KOPT-K1 (cell line): ENCODE measurements around the gene TTC34.

Experiments
- H3K27ac ChIP-seq: fragments of 200-600 bp; sonication (generic); 2 replicates; pipeline ENCODE4 v1.5.1; 2016; ENCODE audit warnings: antibody characterized with exemption, mild to moderate bottlenecking, low read depth, low read length; ENCODE audit not compliant: poor library complexity, severe bottlenecking
- H3K36me3 ChIP-seq: fragments of 200-600 bp; sonication (generic); 2 replicates; pipeline ENCODE4 v1.5.1; 2017; ENCODE audit warnings: antibody characterized with exemption, mild to moderate bottlenecking, low read length, moderate library complexity; ENCODE audit not compliant: insufficient read depth
- H3K9me3 ChIP-seq: fragments of 200-600 bp; sonication (generic); 2 replicates; pipeline ENCODE4 v1.5.1; 2017; ENCODE audit warnings: antibody characterized with exemption, low read length, mild to moderate bottlenecking; ENCODE audit not compliant: insufficient read depth, poor library complexity, severe bottlenecking

TTC34 gene

DNA sequence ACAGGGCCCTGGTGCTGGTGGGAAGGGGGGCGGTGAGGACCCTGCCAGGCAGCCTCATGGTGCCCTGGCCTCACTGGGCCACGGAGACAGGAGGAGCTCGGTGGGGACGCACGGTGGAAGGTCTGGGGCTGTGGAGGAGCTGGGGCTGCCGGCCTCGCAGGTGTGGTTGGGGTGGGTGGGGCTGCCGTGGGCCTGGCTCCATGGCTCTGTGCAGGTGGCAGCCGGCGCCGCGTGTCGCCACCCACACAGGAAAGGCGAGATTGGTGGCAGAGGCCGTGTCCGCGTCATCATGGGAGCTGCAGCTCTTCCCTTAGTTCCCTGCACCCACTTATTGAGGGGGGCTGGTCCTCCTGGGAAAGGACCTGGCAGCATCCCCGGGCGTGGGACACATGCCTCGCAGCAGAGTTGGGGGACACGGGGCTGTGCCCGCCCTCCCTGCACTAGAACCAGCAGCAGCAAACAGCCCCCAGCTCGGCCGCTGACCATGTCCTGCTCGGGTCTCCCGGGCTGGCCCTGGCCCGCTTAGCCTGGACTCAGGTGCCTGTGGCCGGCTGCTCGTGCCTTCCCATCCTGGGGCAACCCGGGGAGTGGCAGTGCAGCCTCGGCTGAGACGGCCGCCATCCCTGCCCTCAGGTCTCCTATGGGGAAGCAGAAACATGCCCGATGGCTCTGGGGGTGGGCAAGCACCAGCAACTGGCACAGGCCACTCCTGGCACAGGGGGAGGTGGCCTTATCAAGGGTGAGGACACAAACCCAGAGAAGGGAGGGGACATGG, 7.5 kb upstream of the TTC34 start:
- no peak overlapping the region for H3K27ac ChIP-seq
- no peaks in the 10 kb centered on the region for H3K9me3 ChIP-seq
- no peaks in the 10 kb centered on the region for H3K36me3 ChIP-seq

- Histone ChIP-seq H3K36me3 (no peaks in the 10 kb centered on the region), H3K27ac (no peak overlapping the region), H3K9me3 (no peaks in the 10 kb centered on the region)
Measured at GRCh38 chr1:2808386-2808705, 6.9 kb upstream of the TTC34 start.

DNA sequence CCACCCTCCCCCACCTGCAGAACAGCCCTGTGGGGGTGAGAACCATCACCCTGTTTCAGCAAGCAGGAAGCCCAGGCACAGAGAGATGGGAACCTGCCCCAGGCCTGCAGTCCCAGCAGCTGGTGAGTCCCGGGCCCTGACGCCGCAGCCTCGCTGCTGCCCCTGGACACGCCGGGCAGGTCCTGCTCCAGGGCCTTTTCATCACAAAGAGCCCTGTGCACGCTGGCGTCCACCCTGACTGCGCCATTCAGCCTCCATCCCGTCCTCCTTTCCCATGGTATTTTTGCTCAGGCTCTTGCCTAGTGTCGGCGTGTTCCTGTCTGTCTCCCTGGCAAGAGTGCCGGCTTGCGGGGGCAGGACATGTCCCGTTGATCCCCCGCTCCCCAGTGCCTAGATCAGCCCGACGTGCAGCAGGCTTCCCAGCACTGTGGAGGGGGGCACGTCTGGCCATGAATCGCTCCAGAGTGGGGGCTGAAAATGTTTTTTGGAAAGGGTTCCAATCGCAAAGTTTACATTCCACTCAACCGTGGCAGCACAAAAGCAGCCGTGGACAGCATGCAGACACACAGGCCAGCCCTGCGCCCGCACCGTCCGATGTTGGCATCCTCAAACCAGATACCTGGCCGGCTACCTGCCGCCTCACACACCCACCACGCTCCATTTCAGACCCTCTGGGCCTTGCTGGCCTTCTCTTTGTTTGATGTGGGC, 6.3 kb upstream of the TTC34 start:
- H3K9me3 ChIP-seq: no peaks in the 10 kb centered on the region
- no peaks in the 10 kb centered on the region for H3K36me3 ChIP-seq
- no peak overlapping the region for H3K27ac ChIP-seq

GRCh38 chr1:2807036-2807435, 5.5 kb upstream of the TTC34 start:
- Histone ChIP-seq H3K27ac (no peak overlapping the region), H3K9me3 (no peaks in the 10 kb centered on the region), H3K36me3 (no peaks in the 10 kb centered on the region)

DNA sequence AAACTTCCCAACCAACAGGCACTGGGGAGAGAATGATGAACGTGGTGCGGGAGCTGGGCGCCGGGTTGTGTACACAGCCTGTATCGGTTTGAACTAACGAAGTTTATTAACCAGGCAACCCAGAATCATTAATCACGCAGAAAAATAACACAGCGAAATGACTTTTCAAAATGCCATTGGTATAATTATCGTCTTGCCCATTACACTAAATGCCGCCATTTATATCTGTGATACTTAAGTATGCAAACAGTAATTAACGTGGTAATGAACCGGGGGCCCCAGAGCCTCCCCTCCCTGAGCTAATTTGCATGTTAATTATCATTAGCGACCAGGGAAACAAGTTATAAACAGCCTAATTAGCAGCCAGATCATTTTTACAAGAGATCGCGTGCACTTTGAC, 5.1 kb upstream of the TTC34 start:
- H3K9me3 ChIP-seq: no peaks in the 10 kb centered on the region
- H3K27ac ChIP-seq: no peak overlapping the region
- no peaks in the 10 kb centered on the region for H3K36me3 ChIP-seq

DNA sequence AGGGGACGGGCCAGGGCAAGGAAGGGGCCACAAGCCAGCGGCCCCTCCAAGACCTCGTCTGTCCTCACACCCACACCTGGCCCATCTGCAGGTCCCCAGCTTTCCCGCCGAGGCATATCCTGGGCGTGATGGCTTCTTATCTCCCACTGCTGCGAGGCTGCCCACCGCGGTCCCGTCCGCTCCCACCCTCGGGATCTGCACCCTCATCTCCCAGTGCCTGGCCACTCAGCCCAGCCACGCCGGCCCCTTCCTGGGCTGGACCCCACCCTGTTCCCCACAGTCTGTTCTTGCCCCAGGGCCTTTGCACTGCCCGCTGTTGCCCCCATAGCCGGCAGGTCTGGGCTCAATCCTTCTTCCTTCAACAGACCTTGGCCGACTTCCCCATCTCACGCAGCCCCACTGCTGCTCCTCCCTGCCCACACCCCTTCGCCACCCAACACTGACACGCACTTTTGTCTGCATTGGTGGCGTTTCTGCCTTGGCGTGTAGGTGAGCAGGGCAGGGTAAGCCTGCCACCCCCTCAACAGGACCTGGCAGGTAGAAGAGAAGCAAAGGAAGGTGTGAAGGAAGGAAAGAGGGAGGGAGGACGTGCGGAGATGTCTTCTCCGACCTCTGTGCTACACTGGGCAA, 4.4 kb upstream of the TTC34 start:
- no peaks in the 10 kb centered on the region for H3K36me3 ChIP-seq
- H3K9me3 ChIP-seq: no peaks in the 10 kb centered on the region
- H3K27ac ChIP-seq: no peak overlapping the region

DNA sequence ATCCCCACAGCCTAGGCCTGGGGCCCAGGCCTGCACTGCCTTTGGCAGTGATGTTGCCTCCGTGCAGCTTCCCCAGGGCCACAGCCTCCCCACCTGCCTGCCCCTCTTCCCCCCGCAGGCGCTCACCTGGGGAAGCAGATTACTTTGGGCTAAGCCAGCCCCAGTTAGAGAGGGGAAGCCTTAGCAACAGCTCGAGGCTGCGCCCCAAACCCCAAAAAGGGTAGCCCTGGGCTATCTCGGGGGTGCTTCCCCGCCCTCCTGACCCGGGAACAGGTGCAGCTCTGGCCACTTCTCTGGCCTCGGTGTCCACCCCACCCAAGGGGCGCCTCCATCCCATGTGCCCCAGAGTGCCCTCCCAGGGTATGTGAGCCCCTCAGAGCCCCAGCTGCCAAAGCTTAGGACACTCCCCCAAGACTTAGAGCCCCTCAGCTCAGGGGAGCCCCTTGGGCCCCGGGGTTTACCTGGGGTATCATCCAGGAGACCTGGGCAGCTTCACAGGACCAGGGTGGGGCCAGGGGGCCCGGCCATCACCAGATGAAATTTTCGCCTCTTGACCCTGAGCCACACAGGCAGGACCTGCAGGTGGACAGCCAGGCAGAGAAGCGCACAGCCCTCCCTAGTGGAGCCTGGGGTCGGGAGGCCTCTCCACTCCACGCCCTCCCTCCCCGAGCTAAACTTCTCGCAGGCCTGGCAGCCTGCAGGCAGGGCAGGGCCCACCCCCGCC, 3.3 kb upstream of the TTC34 start:
- Histone ChIP-seq H3K9me3 (no peaks in the 10 kb centered on the region), H3K36me3 (no peaks in the 10 kb centered on the region), H3K27ac (no peak overlapping the region)

GRCh38 chr1:2803931-2804627, 2.6 kb upstream of the TTC34 start:
- no peak overlapping the region for H3K27ac ChIP-seq
- H3K9me3 ChIP-seq: no peaks in the 10 kb centered on the region
- no peaks in the 10 kb centered on the region for H3K36me3 ChIP-seq

- Histone ChIP-seq H3K9me3 (no peaks in the 10 kb centered on the region), H3K36me3 (no peaks in the 10 kb centered on the region), H3K27ac (no peak overlapping the region)
Measured at GRCh38 chr1:2803086-2803930, 1.8 kb upstream of the TTC34 start.

DNA sequence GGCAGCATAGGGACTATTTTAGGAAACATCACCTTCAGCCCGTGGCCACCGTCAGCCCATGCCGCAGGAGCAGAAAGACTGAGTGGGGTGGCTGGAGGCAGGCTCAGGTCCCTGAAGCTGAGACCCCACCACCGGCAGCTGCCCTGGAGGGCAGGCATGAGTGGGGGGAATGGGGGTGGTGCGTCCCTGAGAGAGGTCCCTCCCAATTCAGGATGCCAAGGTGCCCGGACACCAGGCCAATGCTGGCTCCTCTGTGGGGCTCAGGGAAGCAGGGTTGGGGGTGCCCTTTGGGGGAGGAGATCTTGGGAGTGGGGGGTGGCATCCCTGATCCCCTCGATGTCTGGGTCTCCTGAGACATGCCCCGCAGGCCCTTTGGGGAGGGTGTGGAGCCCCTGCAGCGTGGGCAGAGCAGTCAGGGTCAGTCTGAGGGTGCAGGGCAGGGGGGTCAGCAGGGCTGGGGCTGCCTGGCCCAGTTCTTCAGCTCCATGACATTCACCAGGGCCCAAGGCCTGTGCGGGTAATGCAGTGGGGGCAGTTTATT, 998 bp upstream of the TTC34 start:
- H3K27ac ChIP-seq: no peak overlapping the region
- H3K36me3 ChIP-seq: no peaks in the 10 kb centered on the region
- no peaks in the 10 kb centered on the region for H3K9me3 ChIP-seq

GRCh38 chr1:2801046-2801445, 447 bp downstream of the TTC34 start:
- Histone ChIP-seq H3K36me3 (no peaks in the 10 kb centered on the region), H3K27ac (no peak overlapping the region), H3K9me3 (no peaks in the 10 kb centered on the region)

DNA sequence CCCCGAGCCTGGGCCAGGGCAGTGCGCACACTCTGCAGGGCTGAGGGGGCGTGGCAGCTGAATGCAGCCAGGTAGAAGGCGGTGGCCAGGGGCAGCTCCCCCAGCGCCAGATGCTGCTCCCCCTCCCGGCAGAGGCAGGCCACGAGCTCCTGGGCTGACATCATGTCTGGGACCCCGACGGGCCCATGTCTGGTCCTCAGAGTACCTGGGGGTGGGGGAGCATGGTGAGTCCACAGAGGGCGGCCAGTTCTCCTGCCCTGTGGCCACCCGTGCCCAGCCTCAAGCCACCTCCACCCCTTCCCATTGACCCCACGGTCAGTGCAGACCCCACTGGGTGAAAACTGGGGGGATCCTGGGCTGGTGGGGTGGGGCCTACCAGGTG, 838 bp downstream of the TTC34 start:
- Histone ChIP-seq H3K9me3 (peaks cover under 1% of the 10 kb centered on the region), H3K27ac (no peak overlapping the region), H3K36me3 (no peaks in the 10 kb centered on the region)

GRCh38 chr1:2799811-2800663, 1.5 kb downstream of the TTC34 start:
- Histone ChIP-seq H3K9me3 (peaks cover 7% of the 10 kb centered on the region), H3K27ac (no peak overlapping the region), H3K36me3 (no peaks in the 10 kb centered on the region)
